Epithelial cell of proximal tubule (primary cell): Measurements from ENCODE around the gene DOK7. TPM values are rescaled to one million over a fixed set of nuclear protein-coding genes. Genes with fewer than 3 reads are reported as not detected.

Source experiments
- DNase-seq: peaks from one replicate; pipeline ENCODE4 v3.0.0-alpha.2; 2011; ENCODE audit warnings: low read depth
- H3K4me3 ChIP-seq: 2 replicates; pipeline ENCODE4 v1.5.1; 2011; ENCODE audit warnings: low read depth, mild to moderate bottlenecking, low read length
- CTCF ChIP-seq: conservative IDR thresholded peaks from 2 replicates; pipeline ENCODE4 v1.5.1; 2012; ENCODE audit warnings: low read depth, mild to moderate bottlenecking, low read length
- total RNA-seq: library from RNA; depleted of rRNA; stranded (reverse); fragments of >200 nt; gene quantifications from 2 replicates; pipeline ENCODE4 v1.2.3, GENCODE V29; 2015

The DOK7 gene
- total RNA-seq, 1 donor from 2014 or later = 0.81 TPM

GRCh38 chr4:3494462-3494871, 31.4 kb downstream of the DOK7 start:
- H3K4me3 ChIP-seq = no peak overlapping the region
- no peak for TF ChIP-seq CTCF
- DNase-seq = no peak

DNA sequence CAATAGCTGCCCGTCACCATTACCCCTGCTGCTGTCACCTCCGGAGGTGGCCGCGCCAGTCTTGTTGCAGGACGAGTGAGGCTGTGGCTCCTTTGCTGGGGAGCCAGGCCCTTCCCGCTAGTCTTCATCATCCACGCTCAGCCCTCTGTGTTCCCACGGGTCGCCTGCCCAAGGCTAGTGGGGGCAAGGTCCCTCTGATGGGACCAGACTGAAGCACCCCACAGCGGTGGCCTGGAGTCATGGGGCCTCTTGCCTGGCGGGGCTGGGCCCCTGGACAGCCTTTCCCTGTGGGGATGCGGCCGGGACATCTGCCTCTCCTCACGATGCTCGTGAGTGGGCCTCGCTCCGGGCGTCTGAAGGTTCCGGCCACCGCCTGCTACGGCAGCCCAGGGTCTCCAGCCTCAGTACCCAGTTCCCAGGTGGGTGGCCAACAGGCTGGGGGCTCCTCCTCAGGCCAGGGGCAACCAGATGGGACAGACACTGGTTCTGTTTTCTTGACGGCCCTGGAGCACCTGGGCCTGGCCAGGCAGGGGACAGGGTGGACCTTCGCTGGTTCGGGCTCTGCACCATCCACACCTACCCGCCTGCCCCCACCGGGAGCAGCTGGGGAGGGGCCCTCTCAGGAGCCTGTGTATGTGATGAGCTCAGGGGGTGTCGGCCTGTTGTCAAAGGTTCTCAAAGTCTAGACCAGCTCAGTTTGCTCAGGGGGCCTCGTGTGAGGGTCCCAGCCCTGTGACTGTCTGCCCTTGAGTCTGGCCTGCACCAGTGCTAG, 32.3 kb downstream of the DOK7 start:
- TF ChIP-seq CTCF = no peak
- H3K4me3 ChIP-seq = no peak overlapping the region
- DNase-seq = no peak

- no peak for DNase-seq
- TF ChIP-seq CTCF = no peak
- H3K4me3 ChIP-seq = no peak overlapping the region
These were observed 32.9 kb downstream of the DOK7 start for GRCh38 chr4:3496021-3496420.

DNA sequence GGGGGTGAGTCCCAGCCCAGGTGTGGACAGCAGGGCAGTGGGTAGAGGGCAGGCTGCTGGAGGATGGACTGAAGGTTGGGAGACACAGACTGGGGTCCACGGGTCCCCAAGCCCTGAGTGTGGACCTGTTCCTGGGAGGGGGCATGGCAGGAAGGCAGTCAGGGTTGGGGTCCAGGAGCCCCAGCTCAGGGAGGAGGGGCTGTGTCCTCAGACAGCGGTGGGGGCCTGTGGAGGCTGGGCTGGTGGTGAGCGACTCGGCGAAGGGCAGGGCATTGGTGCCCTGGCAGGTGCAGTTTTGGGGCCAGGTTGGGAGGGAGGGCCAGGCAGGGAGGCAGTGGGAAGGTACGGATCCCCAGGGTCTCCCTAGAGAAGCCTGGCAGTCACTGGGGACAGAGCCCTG, 34.0 kb downstream of the DOK7 start:
- no peak for DNase-seq
- no peak for TF ChIP-seq CTCF
- H3K4me3 ChIP-seq = no peak overlapping the region

- no peak for TF ChIP-seq CTCF
- no peak overlapping the region for H3K4me3 ChIP-seq
- no peak for DNase-seq
These were observed 34.6 kb downstream of the DOK7 start for GRCh38 chr4:3497523-3498389.

DNA sequence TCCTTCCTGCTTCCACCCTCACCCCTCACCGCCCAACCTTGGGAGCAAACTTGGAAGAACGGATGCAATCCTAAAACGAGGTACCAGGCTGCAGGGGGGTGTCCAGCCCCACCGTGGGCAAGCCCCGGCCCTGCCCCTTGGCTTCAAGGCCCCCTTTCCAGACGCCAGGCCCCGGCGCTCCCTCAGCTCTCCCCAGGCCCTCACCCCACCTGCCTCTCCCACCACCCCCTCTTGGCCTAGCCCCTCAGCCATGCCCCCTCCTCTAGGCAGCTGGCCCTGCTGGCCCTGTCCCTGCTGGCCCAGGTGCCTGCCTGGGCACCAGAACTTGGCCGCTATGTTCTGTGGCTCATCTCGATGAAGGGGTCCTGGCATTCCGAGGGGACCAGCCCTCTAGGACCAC, 35.3 kb downstream of the DOK7 start:
- TF ChIP-seq CTCF = no peak
- DNase-seq = no peak
- no peak overlapping the region for H3K4me3 ChIP-seq
